Effector memory CD4-positive, alpha-beta T cell (primary cell): ENCODE results near the gene SNX32.
A peak's percentile ranks its signal among the peaks of the same experiment; 100 is the strongest.
"Not testable (repeated sequence)": the region's sequence is repeated elsewhere in the genome, so short reads cannot be mapped to it uniquely, and the experiment has no call there.

Source experiments
- DNase-seq, 3 donors: peaks; one replicate each; pipeline ENCODE4 v3.0.0-alpha.2; 2020
- H3K27ac ChIP-seq: 2 replicates; pipeline ENCODE4 v1.7.0; 2013; ENCODE audit warnings: mild to moderate bottlenecking, low read length, moderate library complexity; ENCODE audit not compliant: insufficient read depth, poor library complexity, severe bottlenecking
- H3K27me3 ChIP-seq: replicated peaks from 2 replicates; pipeline ENCODE4 v1.7.0; 2013; ENCODE audit warnings: mild to moderate bottlenecking, low read length; ENCODE audit not compliant: insufficient read depth, control insufficient read depth, poor library complexity, severe bottlenecking
- H3K36me3 ChIP-seq: 2 replicates; pipeline ENCODE4 v1.7.0; 2013; ENCODE audit warnings: mild to moderate bottlenecking, low read length, moderate library complexity; ENCODE audit not compliant: control insufficient read depth, insufficient read depth
- H3K4me1 ChIP-seq: 2 replicates; pipeline ENCODE4 v1.7.0; 2013; ENCODE audit warnings: low read length, mild to moderate bottlenecking; ENCODE audit not compliant: control insufficient read depth, insufficient read depth, poor library complexity, severe bottlenecking
- H3K4me3 ChIP-seq: 2 replicates; pipeline ENCODE4 v1.7.0; 2013; ENCODE audit warnings: low read length, low read depth, mild to moderate bottlenecking; ENCODE audit not compliant: insufficient read depth, poor library complexity, severe bottlenecking
- H3K9me3 ChIP-seq: 2 replicates; pipeline ENCODE4 v1.7.0; 2013; ENCODE audit warnings: mild to moderate bottlenecking, low read length, moderate library complexity; ENCODE audit not compliant: control insufficient read depth

The SNX32 gene

GRCh38 chr11:65826984-65827735 is 6.6 kb upstream of the SNX32 start:
- Histone ChIP-seq H3K9me3 (no peaks in the 10 kb centered on the region), H3K27ac (no peak overlapping the region), H3K4me3 (no peak overlapping the region), H3K36me3 (no peaks in the 10 kb centered on the region), H3K27me3 (no peaks in the 10 kb centered on the region), H3K4me1 (no peaks in the 10 kb centered on the region)
- no peak for DNase-seq

GRCh38 chr11:65829459-65829858 is 4.3 kb upstream of the SNX32 start:
- H3K4me1 ChIP-seq, result peaks cover 13% of the 10 kb centered on the region
- no peak overlapping the region for H3K4me3 ChIP-seq
- H3K27ac ChIP-seq, result no peak overlapping the region
- no peaks in the 10 kb centered on the region for H3K9me3 ChIP-seq
- no peak for DNase-seq
- no peaks in the 10 kb centered on the region for H3K36me3 ChIP-seq
- no peaks in the 10 kb centered on the region for H3K27me3 ChIP-seq

GRCh38 chr11:65832231-65832630 is 1.5 kb upstream of the SNX32 start:
- not testable (repeated sequence) for H3K9me3 ChIP-seq, DNase-seq, H3K27ac ChIP-seq, H3K4me3 ChIP-seq, H3K27me3 ChIP-seq, H3K36me3 ChIP-seq
- peaks cover 14% of the 10 kb centered on the region for H3K4me1 ChIP-seq

GRCh38 chr11:65834202-65834601 is 439 bp downstream of the SNX32 start:
- Histone ChIP-seq H3K27me3 (no peaks in the 10 kb centered on the region), H3K4me3 (peak overlapping the region; percentile 61), H3K27ac (no peak overlapping the region), H3K9me3 (no peaks in the 10 kb centered on the region), H3K36me3 (no peaks in the 10 kb centered on the region), H3K4me1 (peaks cover 14% of the 10 kb centered on the region)
- DNase-seq, result no peak

- Histone ChIP-seq H3K4me1 (no peaks in the 10 kb centered on the region), H3K36me3 (no peaks in the 10 kb centered on the region), H3K9me3 (no peaks in the 10 kb centered on the region), H3K27ac (no peak overlapping the region), H3K27me3 (no peaks in the 10 kb centered on the region), H3K4me3 (no peak overlapping the region)
- no peak for DNase-seq
These were observed 8.4 kb downstream of the SNX32 start for GRCh38 chr11:65842144-65842543.

- no peaks in the 10 kb centered on the region for H3K9me3 ChIP-seq
- no peaks in the 10 kb centered on the region for H3K4me1 ChIP-seq
These were observed 10.0 kb downstream of the SNX32 start for GRCh38 chr11:65843811-65844210.

GRCh38 chr11:65844231-65844872 is 10.6 kb downstream of the SNX32 start:
- no peak for DNase-seq
- no peaks in the 10 kb centered on the region for H3K4me1 ChIP-seq
- no peak overlapping the region for H3K27ac ChIP-seq
- no peaks in the 10 kb centered on the region for H3K27me3 ChIP-seq
- no peaks in the 10 kb centered on the region for H3K36me3 ChIP-seq
- no peaks in the 10 kb centered on the region for H3K9me3 ChIP-seq
- no peak overlapping the region for H3K4me3 ChIP-seq

More at GRCh38 chr11:65843811-65844210, 10.0 kb downstream of the SNX32 start:
- H3K4me3 ChIP-seq, result no peak overlapping the region
- no peak for DNase-seq
- H3K27ac ChIP-seq, result no peak overlapping the region
- H3K27me3 ChIP-seq, result no peaks in the 10 kb centered on the region
- H3K36me3 ChIP-seq, result no peaks in the 10 kb centered on the region

- H3K36me3 ChIP-seq, result peaks cover 23% of the 10 kb centered on the region
- no peaks in the 10 kb centered on the region for H3K27me3 ChIP-seq
- DNase-seq, result no peak
- no peak overlapping the region for H3K27ac ChIP-seq
- H3K9me3 ChIP-seq, result no peaks in the 10 kb centered on the region
- no peaks in the 10 kb centered on the region for H3K4me1 ChIP-seq
- H3K4me3 ChIP-seq, result no peak overlapping the region
These were observed 14.0 kb downstream of the SNX32 start for GRCh38 chr11:65847746-65848145.

GRCh38 chr11:65848693-65849092 is 14.9 kb downstream of the SNX32 start:
- peaks cover 32% of the 10 kb centered on the region for H3K36me3 ChIP-seq
- not testable (repeated sequence) for H3K4me1 ChIP-seq, H3K27me3 ChIP-seq, DNase-seq, H3K27ac ChIP-seq, H3K9me3 ChIP-seq, H3K4me3 ChIP-seq

- peaks cover 39% of the 10 kb centered on the region for H3K36me3 ChIP-seq
- H3K27ac ChIP-seq, result no peak overlapping the region
- peaks cover 4% of the 10 kb centered on the region for H3K4me1 ChIP-seq
- H3K4me3 ChIP-seq, result no peak overlapping the region
- no peaks in the 10 kb centered on the region for H3K27me3 ChIP-seq
- no peak for DNase-seq
- H3K9me3 ChIP-seq, result no peaks in the 10 kb centered on the region
These were observed 15.6 kb downstream of the SNX32 start for GRCh38 chr11:65849366-65849765.
